ENCODE results near the gene TBX4.

Gene TBX4

GRCh38 chr17:61465550-61466237 is 13.5 kb downstream of the TBX4 start:
- DNase-seq (ENCODE audit: low read depth): no peak

- DNase-seq (ENCODE audit: low read depth): no peak
Measured at GRCh38 chr17:61466246-61466645, 14.0 kb downstream of the TBX4 start.

GRCh38 chr17:61467416-61468262 is 15.4 kb downstream of the TBX4 start:
- no peak for DNase-seq (ENCODE audit: low read depth)

- no peak for DNase-seq (ENCODE audit: low read depth)
Measured at GRCh38 chr17:61468263-61468907, 16.2 kb downstream of the TBX4 start.

- no peak for DNase-seq (ENCODE audit: low read depth)
Measured at GRCh38 chr17:61469474-61469873, 17.3 kb downstream of the TBX4 start.

GRCh38 chr17:61469949-61470348 is 17.7 kb downstream of the TBX4 start:
- no peak for DNase-seq (ENCODE audit: low read depth)

GRCh38 chr17:61470530-61471136 is 18.4 kb downstream of the TBX4 start:
- DNase-seq (ENCODE audit: low read depth): no peak

GRCh38 chr17:61474235-61474927 is 22.2 kb downstream of the TBX4 start:
- DNase-seq (ENCODE audit: low read depth): no peak

- DNase-seq (ENCODE audit: low read depth): no peak
Measured at GRCh38 chr17:61474934-61475333, 22.7 kb downstream of the TBX4 start.

GRCh38 chr17:61475726-61476125 is 23.5 kb downstream of the TBX4 start:
- DNase-seq (ENCODE audit: low read depth): no peak

GRCh38 chr17:61476476-61477203 is 24.4 kb downstream of the TBX4 start:
- DNase-seq (ENCODE audit: low read depth): no peak

- DNase-seq (ENCODE audit: low read depth): no peak
Measured at GRCh38 chr17:61477204-61477834, 25.1 kb downstream of the TBX4 start.

GRCh38 chr17:61478026-61478789 is 26.0 kb downstream of the TBX4 start:
- DNase-seq (ENCODE audit: low read depth): no peak

GRCh38 chr17:61478790-61479492 is 26.7 kb downstream of the TBX4 start:
- DNase-seq (ENCODE audit: low read depth): no peak

- no peak for DNase-seq (ENCODE audit: low read depth)
Measured at GRCh38 chr17:61479493-61480413, 27.5 kb downstream of the TBX4 start.

GRCh38 chr17:61480414-61480807 is 28.2 kb downstream of the TBX4 start:
- no peak for DNase-seq (ENCODE audit: low read depth)

GRCh38 chr17:61481421-61481820 is 29.2 kb downstream of the TBX4 start:
- no peak for DNase-seq (ENCODE audit: low read depth)

- no peak for DNase-seq (ENCODE audit: low read depth)
Measured at GRCh38 chr17:61482467-61482866, 30.2 kb downstream of the TBX4 start.
